ENCODE data around the gene SLC28A1. TPM values are rescaled to one million over a fixed set of nuclear protein-coding genes. Genes with fewer than 3 reads are reported as not detected.
A peak's percentile ranks its signal among the peaks of the same experiment; 100 is the strongest.

The SLC28A1 gene
- total RNA-seq, 1 experiment from 2014 or later, result 0.17 TPM

DNA sequence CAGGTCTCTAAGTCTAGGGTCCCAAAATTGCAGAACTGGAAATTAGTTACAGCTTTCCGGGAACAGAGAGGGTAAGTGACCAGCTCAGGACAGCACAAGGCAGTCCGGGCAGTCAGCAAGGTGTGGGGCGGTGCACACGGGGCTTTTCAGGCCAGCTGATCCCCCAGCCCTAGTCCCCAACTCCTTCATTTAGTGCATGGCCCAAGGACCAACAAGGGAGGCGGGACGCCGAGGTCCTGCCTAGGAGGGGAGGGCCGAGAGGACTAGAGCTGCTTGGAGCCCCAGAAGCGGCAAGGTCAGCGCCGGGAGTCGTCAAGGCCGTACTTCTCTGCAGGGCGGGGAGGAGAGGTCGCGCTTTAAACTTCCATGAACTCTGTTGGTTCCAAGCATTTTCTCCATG is 95.2 kb downstream of the SLC28A1 start:
- no peaks in the 10 kb centered on the region for H3K27me3 Mint-ChIP-seq (ENCODE audit: unreplicated experiment)
- peak overlapping the region; percentile 97 for H3K4me3 Mint-ChIP-seq (ENCODE audit: low read depth, unreplicated experiment)
- TF ChIP-seq, protein P1, sequence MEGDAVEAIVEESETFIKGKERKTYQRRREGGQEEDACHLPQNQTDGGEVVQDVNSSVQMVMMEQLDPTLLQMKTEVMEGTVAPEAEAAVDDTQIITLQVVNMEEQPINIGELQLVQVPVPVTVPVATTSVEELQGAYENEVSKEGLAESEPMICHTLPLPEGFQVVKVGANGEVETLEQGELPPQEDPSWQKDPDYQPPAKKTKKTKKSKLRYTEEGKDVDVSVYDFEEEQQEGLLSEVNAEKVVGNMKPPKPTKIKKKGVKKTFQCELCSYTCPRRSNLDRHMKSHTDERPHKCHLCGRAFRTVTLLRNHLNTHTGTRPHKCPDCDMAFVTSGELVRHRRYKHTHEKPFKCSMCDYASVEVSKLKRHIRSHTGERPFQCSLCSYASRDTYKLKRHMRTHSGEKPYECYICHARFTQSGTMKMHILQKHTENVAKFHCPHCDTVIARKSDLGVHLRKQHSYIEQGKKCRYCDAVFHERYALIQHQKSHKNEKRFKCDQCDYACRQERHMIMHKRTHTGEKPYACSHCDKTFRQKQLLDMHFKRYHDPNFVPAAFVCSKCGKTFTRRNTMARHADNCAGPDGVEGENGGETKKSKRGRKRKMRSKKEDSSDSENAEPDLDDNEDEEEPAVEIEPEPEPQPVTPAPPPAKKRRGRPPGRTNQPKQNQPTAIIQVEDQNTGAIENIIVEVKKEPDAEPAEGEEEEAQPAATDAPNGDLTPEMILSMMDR (IDR thresholded peaks at IDR 0.05; ENCODE audit: unreplicated experiment), result no peak
- TSS peak; percentile 62 for BruUV-seq (replicated peaks)
- CTCF ChIA-PET, result no interaction called here
- intact Hi-C loops (cut with micrococcal nuclease; ENCODE audit: unreplicated experiment), result loop anchor here (1.0 to 2.0 kb wide), 2 partner anchors 24 to 49 kb away; no protein-coding TSS in a partner anchor
- H3K27ac Mint-ChIP-seq (ENCODE audit: unreplicated experiment), result peak overlapping the region; percentile 94
- DNase-seq, result no peak
- H3K36me3 Mint-ChIP-seq (ENCODE audit: insufficient read depth, unreplicated experiment), result peaks cover 44% of the 10 kb centered on the region
- no peaks in the 10 kb centered on the region for H3K9me3 Mint-ChIP-seq (ENCODE audit: low read depth, unreplicated experiment)
- H3K4me1 Mint-ChIP-seq (ENCODE audit: low read depth, unreplicated experiment), result peaks cover 13% of the 10 kb centered on the region

DNA sequence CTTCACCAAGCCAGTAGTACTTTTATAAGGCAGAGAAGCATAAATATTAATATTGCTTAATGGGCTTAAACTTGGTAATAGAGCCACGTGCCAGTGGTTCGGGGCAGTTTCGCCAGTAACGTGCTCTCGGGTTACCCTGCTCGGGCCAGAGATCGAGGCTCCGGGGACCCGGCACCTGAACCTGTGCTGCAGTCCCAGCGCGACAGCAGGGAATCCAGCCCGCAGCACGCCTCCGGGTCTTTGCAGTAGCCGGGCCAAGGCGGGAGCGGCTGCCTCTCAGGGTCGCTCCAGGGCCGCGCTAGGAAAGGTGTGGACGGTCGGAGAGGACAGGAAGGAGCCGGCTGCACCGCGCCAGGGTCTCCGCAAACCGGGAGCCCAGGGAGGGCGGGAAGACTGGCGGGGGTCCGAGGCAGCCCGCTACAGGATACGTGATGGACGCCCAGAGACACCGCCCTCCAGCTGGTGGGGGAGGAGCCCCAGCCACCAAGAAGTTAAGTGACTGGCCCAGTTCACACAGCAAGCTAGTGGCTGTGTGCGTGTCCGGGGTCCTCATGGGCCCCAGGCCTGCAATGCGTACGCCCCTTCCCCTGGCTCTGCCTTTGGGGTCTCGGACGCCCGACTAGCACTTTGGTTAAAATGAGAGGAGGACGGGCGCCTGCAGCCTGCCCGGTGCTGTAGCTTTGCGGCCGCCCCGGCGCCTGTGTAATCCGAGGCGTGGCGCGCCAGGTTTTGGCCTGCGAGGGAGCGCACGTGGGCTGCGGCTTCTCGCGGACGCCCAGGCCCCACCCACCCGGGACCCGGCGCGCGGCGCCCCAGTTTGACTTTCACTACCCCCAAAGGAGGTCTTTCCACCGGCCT is 96.0 kb downstream of the SLC28A1 start:
- CTCF ChIA-PET, result interaction anchor here (0.6 to 2.0 kb wide), 10 partner anchors 9 to 245 kb away, joined by 3 to 10 read pairs (median 5); no protein-coding TSS in a partner anchor
- Mint-ChIP-seq H3K27me3 (ENCODE audit: unreplicated experiment) (no peaks in the 10 kb centered on the region), H3K27ac (ENCODE audit: unreplicated experiment) (peak overlapping the region; percentile 94), H3K9me3 (ENCODE audit: low read depth, unreplicated experiment) (no peaks in the 10 kb centered on the region), H3K4me1 (ENCODE audit: low read depth, unreplicated experiment) (peaks cover 21% of the 10 kb centered on the region), H3K36me3 (ENCODE audit: insufficient read depth, unreplicated experiment) (peaks cover 44% of the 10 kb centered on the region), H3K4me3 (ENCODE audit: low read depth, unreplicated experiment) (peak overlapping the region; percentile 97)
- intact Hi-C loops (cut with micrococcal nuclease; ENCODE audit: unreplicated experiment), result loop anchor here (1.0 to 2.0 kb wide), 2 partner anchors 25 to 50 kb away; no protein-coding TSS in a partner anchor
- peak; percentile 92 for DNase-seq
- BruUV-seq (replicated peaks), result no TSS peak
- TF ChIP-seq, protein P1 (IDR thresholded peaks at IDR 0.05; ENCODE audit: unreplicated experiment), result no peak

DNA sequence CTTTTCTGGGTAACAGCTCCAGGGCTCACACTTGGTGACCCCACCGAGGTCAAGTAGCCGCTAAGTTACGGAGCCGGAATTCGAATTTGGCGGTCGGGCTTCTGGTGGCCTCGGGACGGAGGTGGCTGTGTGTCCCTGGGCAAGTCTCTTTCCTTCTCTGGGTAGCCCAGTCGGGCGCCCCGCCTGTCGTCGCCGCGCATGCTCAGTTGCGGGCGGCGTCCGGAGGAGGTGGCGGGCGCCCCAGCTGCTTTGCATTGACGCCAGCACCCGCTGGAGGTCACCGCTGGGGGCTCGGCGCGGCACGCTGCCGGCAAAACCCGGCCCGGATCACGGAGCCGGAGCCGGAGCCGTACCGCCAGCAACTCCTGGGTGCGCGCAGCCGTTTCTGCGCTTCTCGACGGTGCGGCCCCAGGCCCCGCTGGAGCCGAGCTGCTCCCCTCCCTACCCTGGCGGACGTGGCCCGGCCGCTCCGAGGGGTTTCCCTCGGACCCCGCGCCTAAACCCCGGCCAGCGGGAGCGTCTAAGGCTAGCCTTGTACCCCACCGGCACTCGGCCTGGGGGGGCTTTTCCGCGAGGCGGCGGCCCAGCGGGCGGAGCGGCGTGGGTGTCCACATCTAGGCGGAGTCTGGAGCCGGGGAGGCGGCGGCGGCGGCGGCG is 96.7 kb downstream of the SLC28A1 start:
- Mint-ChIP-seq H3K36me3 (ENCODE audit: insufficient read depth, unreplicated experiment) (peaks cover 44% of the 10 kb centered on the region), H3K9me3 (ENCODE audit: low read depth, unreplicated experiment) (no peaks in the 10 kb centered on the region), H3K4me1 (ENCODE audit: low read depth, unreplicated experiment) (peaks cover 28% of the 10 kb centered on the region), H3K27me3 (ENCODE audit: unreplicated experiment) (no peaks in the 10 kb centered on the region), H3K4me3 (ENCODE audit: low read depth, unreplicated experiment) (peak overlapping the region; percentile 97), H3K27ac (ENCODE audit: unreplicated experiment) (peak overlapping the region; percentile 94)
- intact Hi-C loops (cut with micrococcal nuclease; ENCODE audit: unreplicated experiment), result loop anchor here (2.0 kb wide), 1 partner anchor 50 kb away; no protein-coding TSS in a partner anchor
- DNase-seq, result peak; percentile 99
- TF ChIP-seq, protein P1 (IDR thresholded peaks at IDR 0.05; ENCODE audit: unreplicated experiment), result peak; percentile 49
- CTCF ChIA-PET, result interaction anchor here (0.6 to 2.0 kb wide), 13 partner anchors 8 to 246 kb away, joined by 3 to 10 read pairs (median 5); no protein-coding TSS in a partner anchor
- BruUV-seq (replicated peaks), result no TSS peak

DNA sequence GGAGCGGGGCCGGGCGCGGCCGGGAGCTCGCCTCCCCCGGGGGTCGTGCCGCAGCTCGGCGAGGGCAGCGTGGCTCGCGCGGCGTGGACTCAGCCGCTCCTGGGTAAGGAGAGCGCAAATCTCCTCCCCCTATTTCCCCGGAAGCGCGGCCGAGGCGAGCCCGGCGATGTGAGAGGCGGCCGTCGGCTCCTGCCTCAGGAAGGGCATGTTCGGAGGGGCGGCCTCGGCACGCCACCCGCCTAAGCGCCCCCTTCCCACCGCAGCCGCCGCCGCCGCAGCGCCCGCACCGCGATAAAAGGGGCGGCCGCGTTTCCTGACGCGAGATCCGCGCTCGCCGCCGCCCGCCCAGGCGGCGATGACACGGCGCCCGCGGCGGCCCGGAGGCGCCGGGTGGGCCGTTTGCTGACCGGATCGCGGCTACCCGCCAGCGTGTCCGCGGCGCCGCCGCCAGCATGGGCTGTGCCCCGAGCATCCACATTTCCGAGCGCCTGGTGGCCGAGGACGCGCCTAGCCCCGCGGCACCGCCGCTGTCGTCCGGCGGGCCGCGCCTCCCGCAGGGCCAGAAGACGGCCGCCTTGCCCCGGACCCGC is 97.3 kb downstream of the SLC28A1 start, which contains the start of gene PDE8A:
Gene PDE8A, plus strand, starts transcription at position 146 of the 590 bp plus-strand sequence. Its CDS starts 307 bp downstream, at position 453.
- Mint-ChIP-seq H3K27ac (ENCODE audit: unreplicated experiment) (peak within 1 kb of the TSS; percentile 94), H3K27me3 (ENCODE audit: unreplicated experiment) (no peaks in the 10 kb centered on the region), H3K36me3 (ENCODE audit: insufficient read depth, unreplicated experiment) (peaks cover 44% of the 10 kb centered on the region), H3K4me1 (ENCODE audit: low read depth, unreplicated experiment) (peaks cover 28% of the 10 kb centered on the region), H3K9me3 (ENCODE audit: low read depth, unreplicated experiment) (no peaks in the 10 kb centered on the region), H3K4me3 (ENCODE audit: low read depth, unreplicated experiment) (peak within 1 kb of the TSS; percentile 97)
- no TSS peak for BruUV-seq (replicated peaks)
- CTCF ChIA-PET, result interaction anchor here (0.6 to 2.0 kb wide), 10 partner anchors 8 to 247 kb away, joined by 3 to 10 read pairs (median 4); no protein-coding TSS in a partner anchor
- intact Hi-C loops (cut with micrococcal nuclease; ENCODE audit: unreplicated experiment), result loop anchor here (2.0 kb wide), 1 partner anchor 51 kb away; no protein-coding TSS in a partner anchor
- TF ChIP-seq, protein P1 (IDR thresholded peaks at IDR 0.05; ENCODE audit: unreplicated experiment), result no peak
- peak; percentile 51 for DNase-seq

Measured in Calu3 (cell line).